CD14-positive monocyte (primary cell): ENCODE results near the gene ZDHHC9. TPM values are rescaled to one million over a fixed set of nuclear protein-coding genes. Genes with fewer than 3 reads are reported as not detected.

ENCODE experiments used
- DNase-seq, 3 donors: peaks; one replicate each; pipeline ENCODE4 v3.0.0-alpha.2; 2011 to 2022
- H2AFZ ChIP-seq: 2 replicates; pipeline ENCODE4 v1.6.0; 2012; ENCODE audit warnings: mild to moderate bottlenecking, low read depth, low read length, inconsistent platforms; ENCODE audit not compliant: insufficient read depth, poor library complexity, severe bottlenecking
- H3K27ac ChIP-seq, 2 donors: 1 replicate in 1 of 2; 2 replicates in 1 of 2; pipeline ENCODE4 v1.5.1; 2012 to 2013; ENCODE audit warnings: low read length in 2 of 2, control low read depth in 1 of 2, inconsistent platforms in 1 of 2, low read depth in 1 of 2, mild to moderate bottlenecking in 1 of 2
- H3K27me3 ChIP-seq, 2 donors: one replicate each; pipeline versions ENCODE4 v1.6.0 to v1.6.1; 2011 to 2013; ENCODE audit warnings: low read length in 2 of 2; ENCODE audit not compliant: control insufficient read depth in 2 of 2, insufficient read depth in 2 of 2
- H3K36me3 ChIP-seq, 2 donors: replicated peaks in 1 of 2; 1 replicate in 1 of 2; 2 replicates in 1 of 2; pipeline versions ENCODE4 v1.5.1 to v1.6.1; 2012 to 2013; ENCODE audit warnings: low read length in 2 of 2, control low read depth in 1 of 2, inconsistent platforms in 1 of 2, mild to moderate bottlenecking in 1 of 2; ENCODE audit not compliant: insufficient read depth in 2 of 2, control insufficient read depth in 1 of 2
- H3K4me1 ChIP-seq, 2 donors: 1 replicate in 1 of 2; 2 replicates in 1 of 2; pipeline versions ENCODE4 v1.5.1 to v1.6.1; 2012 to 2013; ENCODE audit warnings: low read length in 2 of 2, control low read depth in 1 of 2, inconsistent platforms in 1 of 2, mild to moderate bottlenecking in 1 of 2, moderate library complexity in 1 of 2; ENCODE audit not compliant: insufficient read depth in 2 of 2, control insufficient read depth in 1 of 2
- H3K4me2 ChIP-seq: replicated peaks from 2 replicates; pipeline ENCODE3; 2012; ENCODE audit warnings: low read length, moderate library complexity, mild to moderate bottlenecking; ENCODE audit not compliant: poor library complexity, severe bottlenecking; ENCODE audit errors: extremely low read depth
- H3K4me3 ChIP-seq, 3 experiments: fragments of 200-600 bp in 1 of 3; sonication (generic) in 1 of 3; replicated peaks in 1 of 3; 1 replicate in 2 of 3; 2 replicates in 1 of 3; pipeline ENCODE4 v1.5.1; 2011 to 2013; ENCODE audit warnings: low read length in 3 of 3, mild to moderate bottlenecking in 3 of 3, control low read depth in 2 of 3, low read depth in 2 of 3, inconsistent platforms in 1 of 3, moderate library complexity in 1 of 3
- H3K79me2 ChIP-seq: 2 replicates; pipeline ENCODE4 v1.6.0; 2012; ENCODE audit warnings: mild to moderate bottlenecking, control low read depth, inconsistent platforms, low read length, moderate library complexity; ENCODE audit not compliant: insufficient read depth
- H3K9ac ChIP-seq: 2 replicates; pipeline ENCODE4 v1.6.0; 2017; ENCODE audit warnings: low read length, mild to moderate bottlenecking; ENCODE audit not compliant: insufficient read depth, poor library complexity, severe bottlenecking
- H3K9me3 ChIP-seq, 2 donors: replicated peaks in 1 of 2; 1 replicate in 1 of 2; 2 replicates in 1 of 2; pipeline versions ENCODE4 v1.5.1 to v1.6.1; 2012 to 2013; ENCODE audit warnings: low read length in 2 of 2, control low read depth in 1 of 2; ENCODE audit not compliant: control insufficient read depth in 1 of 2, insufficient read depth in 1 of 2
- H4K20me1 ChIP-seq: 2 replicates; pipeline ENCODE4 v1.6.0; 2012; ENCODE audit warnings: mild to moderate bottlenecking, low read length, control low read depth, moderate library complexity; ENCODE audit not compliant: insufficient read depth
- H3K27ac Mint-ChIP-seq, 7 donors: one replicate each; pipeline ENCODE4 v1.8.0; 2020; ENCODE audit warnings: mild to moderate bottlenecking in 7 of 7, mixed read lengths in 7 of 7, moderate library complexity in 6 of 7, inconsistent platforms in 2 of 7
- H3K27me3 Mint-ChIP-seq, 3 donors: one replicate each; pipeline ENCODE4 v1.8.0; 2021 to 2022; ENCODE audit warnings: low read depth in 3 of 3, mild to moderate bottlenecking in 3 of 3, mixed read lengths in 3 of 3, moderate library complexity in 3 of 3, inconsistent platforms in 1 of 3
- H3K36me3 Mint-ChIP-seq, 2 donors: one replicate each; pipeline ENCODE4 v1.8.0; 2020; ENCODE audit warnings: mixed read lengths in 2 of 2, inconsistent platforms in 1 of 2, mild to moderate bottlenecking in 1 of 2
- H3K4me1 Mint-ChIP-seq: one replicate; pipeline ENCODE4 v1.8.0; 2020; ENCODE audit warnings: mild to moderate bottlenecking, mixed read lengths
- H3K4me3 Mint-ChIP-seq, 2 donors: one replicate each; pipeline ENCODE4 v1.8.0; 2020; ENCODE audit warnings: mild to moderate bottlenecking in 2 of 2, mixed read lengths in 2 of 2, moderate library complexity in 1 of 2
- H3K9me3 Mint-ChIP-seq, 7 donors: one replicate each; pipeline ENCODE4 v1.8.0; 2020 to 2022; ENCODE audit warnings: mixed read lengths in 7 of 7, mild to moderate bottlenecking in 6 of 7, moderate library complexity in 6 of 7, inconsistent platforms in 2 of 7
- WGBS: methylation state at CpG from one replicate; pipeline ENCODE4 v1.1.5; 2013; ENCODE audit warnings: missing lambda C conversion rate; ENCODE audit not compliant: insufficient coverage; 5-methylcytosine and 5-hydroxymethylcytosine counted together
- intact Hi-C, 2 donors: fragments of 100-400 bp; cut with micrococcal nuclease; formaldehyde crosslinking; loops; one replicate each; pipeline versions ENCODE4 v1.15.0 to v1.15.1; 2023
- polyA plus RNA-seq, 3 donors: library from polyadenylated mRNA; depleted of rRNA in 1 of 3; unstranded in 2 of 3; stranded (reverse) in 1 of 3; fragments of 300-500 nt in 2 of 3; fragments of >200 nt in 1 of 3; fragmentation: Illumina TruSeq in 2 of 3; gene quantifications; 1 replicate in 2 of 3; 2 replicates in 1 of 3; pipeline ENCODE4 v1.2.3, GENCODE V29; 2012 to 2021
- TF ChIP-seq, protein P1 (sequence below): fragments of 200-600 bp; IDR thresholded peaks from one replicate; pipeline ENCODE4 v1.8.0; 2022; ENCODE audit warnings: antibody characterized with exemption, mild to moderate bottlenecking

Gene ZDHHC9
- polyA plus RNA-seq, 3 donors = 1.5 to 2.8 (median 2.7) TPM

DNA sequence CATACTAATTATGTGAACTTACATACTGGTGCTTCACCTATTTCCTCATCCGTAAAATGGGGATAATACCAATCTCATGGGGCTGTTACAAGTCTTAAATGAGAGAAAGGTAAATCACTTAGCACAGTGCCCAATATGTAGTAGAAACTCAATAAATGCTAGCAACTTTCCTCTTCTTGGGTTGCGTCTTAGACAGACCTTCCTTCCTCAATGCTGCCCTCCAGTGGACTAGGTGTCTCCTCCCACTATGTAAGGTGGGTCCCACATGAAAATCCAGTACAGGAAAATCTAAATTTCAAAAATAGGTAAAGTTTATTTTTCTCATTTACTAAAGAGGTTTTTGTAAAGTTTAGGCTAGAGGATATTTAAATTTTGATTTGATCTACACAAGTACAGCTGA lies 20.6 kb downstream of the ZDHHC9 start:
- Mint-ChIP-seq H3K27ac (peak overlapping the region in 6 of 7 donors; percentile 75 to 97 (median 87)), H3K9me3 (peaks cover 0 to 3% (median 0%) of the 10 kb centered on the region in 7 donors), H3K4me3 (no peak overlapping the region), H3K36me3 (no peaks in the 10 kb centered on the region), H3K4me1 (peaks cover 11% of the 10 kb centered on the region), H3K27me3 (no peaks in the 10 kb centered on the region)
- H3K4me2 ChIP-seq = peak overlapping the region; percentile 17
- peaks cover 10 to 12% of the 10 kb centered on the region in 2 donors for H3K4me1 ChIP-seq
- H4K20me1 ChIP-seq = no peaks in the 10 kb centered on the region
- WGBS = no CpG with 5 or more reads among the region's 2 CpGs
- peak; percentile 38 to 58 (median 57) for DNase-seq
- H3K27me3 ChIP-seq = no peaks in the 10 kb centered on the region
- H2AFZ ChIP-seq = no peak overlapping the region
- peak overlapping the region in 1 of 3 experiments; percentile 42 for H3K4me3 ChIP-seq
- no peak overlapping the region for H3K9ac ChIP-seq
- H3K79me2 ChIP-seq = no peaks in the 10 kb centered on the region
- H3K27ac ChIP-seq = peak overlapping the region in 1 of 2 donors; percentile 73
- intact Hi-C loops = loop anchor here (10.0 kb wide), 2 partner anchors 188 to 218 kb away; no protein-coding TSS in a partner anchor
- no peaks in the 10 kb centered on the region for H3K9me3 ChIP-seq
- TF ChIP-seq, protein P1, sequence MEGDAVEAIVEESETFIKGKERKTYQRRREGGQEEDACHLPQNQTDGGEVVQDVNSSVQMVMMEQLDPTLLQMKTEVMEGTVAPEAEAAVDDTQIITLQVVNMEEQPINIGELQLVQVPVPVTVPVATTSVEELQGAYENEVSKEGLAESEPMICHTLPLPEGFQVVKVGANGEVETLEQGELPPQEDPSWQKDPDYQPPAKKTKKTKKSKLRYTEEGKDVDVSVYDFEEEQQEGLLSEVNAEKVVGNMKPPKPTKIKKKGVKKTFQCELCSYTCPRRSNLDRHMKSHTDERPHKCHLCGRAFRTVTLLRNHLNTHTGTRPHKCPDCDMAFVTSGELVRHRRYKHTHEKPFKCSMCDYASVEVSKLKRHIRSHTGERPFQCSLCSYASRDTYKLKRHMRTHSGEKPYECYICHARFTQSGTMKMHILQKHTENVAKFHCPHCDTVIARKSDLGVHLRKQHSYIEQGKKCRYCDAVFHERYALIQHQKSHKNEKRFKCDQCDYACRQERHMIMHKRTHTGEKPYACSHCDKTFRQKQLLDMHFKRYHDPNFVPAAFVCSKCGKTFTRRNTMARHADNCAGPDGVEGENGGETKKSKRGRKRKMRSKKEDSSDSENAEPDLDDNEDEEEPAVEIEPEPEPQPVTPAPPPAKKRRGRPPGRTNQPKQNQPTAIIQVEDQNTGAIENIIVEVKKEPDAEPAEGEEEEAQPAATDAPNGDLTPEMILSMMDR = peak; percentile 76
- no peaks in the 10 kb centered on the region for H3K36me3 ChIP-seq

DNA sequence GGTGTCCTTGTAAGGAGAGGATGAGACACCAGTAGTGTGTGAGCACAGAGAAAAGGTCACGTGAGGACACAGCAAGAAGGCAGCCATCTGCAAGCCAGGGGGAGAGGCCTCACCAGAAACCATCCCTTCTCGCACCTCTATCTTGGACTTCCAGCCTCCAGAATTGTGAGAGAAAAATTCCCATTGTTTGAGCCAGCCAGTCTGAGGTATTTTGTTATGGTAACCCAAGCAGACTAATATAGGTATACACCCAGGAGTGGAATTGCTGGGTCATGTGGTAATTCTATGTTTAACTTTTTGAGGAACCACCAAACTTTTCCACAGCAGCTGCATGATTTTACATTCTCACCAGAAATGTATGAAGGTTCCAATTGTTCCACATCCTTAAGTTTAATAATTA lies 25.6 kb downstream of the ZDHHC9 start:
- H3K4me1 ChIP-seq = peaks cover 18% of the 10 kb centered on the region in 2 donors
- intact Hi-C loops = loop anchor here in 1 of 2 donors (5.0 kb wide), 1 partner anchor 36 kb away; no protein-coding TSS in a partner anchor
- H3K4me2 ChIP-seq = no peak overlapping the region
- no peaks in the 10 kb centered on the region for H3K79me2 ChIP-seq
- Mint-ChIP-seq H3K36me3 (no peaks in the 10 kb centered on the region), H3K27me3 (peaks cover 0 to 2% (median 0%) of the 10 kb centered on the region in 3 donors), H3K9me3 (peaks cover 0 to 3% (median 0%) of the 10 kb centered on the region in 7 donors), H3K4me1 (peaks cover 17% of the 10 kb centered on the region), H3K27ac (peak overlapping the region in 3 of 7 donors; percentile 10 to 48 (median 46)), H3K4me3 (no peak overlapping the region)
- WGBS = no CpG with 5 or more reads among the region's 2 CpGs
- no peak for DNase-seq
- TF ChIP-seq, protein P1 = no peak
- H3K27me3 ChIP-seq = no peaks in the 10 kb centered on the region
- no peak overlapping the region for H3K4me3 ChIP-seq
- no peak overlapping the region for H2AFZ ChIP-seq
- no peaks in the 10 kb centered on the region for H3K36me3 ChIP-seq
- H3K9me3 ChIP-seq = no peaks in the 10 kb centered on the region
- H4K20me1 ChIP-seq = no peaks in the 10 kb centered on the region
- H3K27ac ChIP-seq = peak overlapping the region in 1 of 2 donors; percentile 2
- H3K9ac ChIP-seq = no peak overlapping the region
